Smooth muscle cell (in vitro differentiated cells): ENCODE data around the gene PTGIR. TPM values are rescaled to one million over a fixed set of nuclear protein-coding genes. Genes with fewer than 3 reads are reported as not detected.

ENCODE experiments used
- DNase-seq: peaks from one replicate; lab custom pipeline; 2025; ENCODE audit not compliant: unreplicated experiment; lab: John Stamatoyannopoulos, UW
- H2AFZ ChIP-seq: fragments of 200-600 bp; sonication (generic); 2 replicates; pipeline ENCODE4 v1.6.0; 2016; ENCODE audit warnings: antibody characterized with exemption, low read depth, mild to moderate bottlenecking
- H3F3A ChIP-seq: fragments of 200-600 bp; sonication (generic); 2 replicates; pipeline ENCODE4 v1.6.0; 2017; ENCODE audit warnings: antibody characterized with exemption, low read depth
- H3K27ac ChIP-seq: fragments of 200-600 bp; sonication (generic); 2 replicates; pipeline ENCODE4 v1.5.1; 2016; ENCODE audit warnings: low read depth, mild to moderate bottlenecking
- H3K27me3 ChIP-seq: fragments of 200-600 bp; sonication (generic); 2 replicates; pipeline ENCODE4 v1.6.1; 2016; ENCODE audit warnings: low read depth, mild to moderate bottlenecking
- H3K36me3 ChIP-seq: fragments of 200-600 bp; sonication (generic); 2 replicates; pipeline ENCODE4 v1.5.1; 2016; ENCODE audit warnings: low read depth
- H3K4me1 ChIP-seq: fragments of 200-600 bp; sonication (generic); 2 replicates; pipeline ENCODE4 v1.5.1; 2016; ENCODE audit warnings: low read depth
- H3K4me2 ChIP-seq: fragments of 200-600 bp; sonication (generic); 2 replicates; pipeline ENCODE4 v1.6.0; 2016; ENCODE audit warnings: mild to moderate bottlenecking
- H3K4me3 ChIP-seq: fragments of 200-600 bp; sonication (generic); 2 replicates; pipeline ENCODE4 v1.5.1; 2016; ENCODE audit warnings: mild to moderate bottlenecking
- H3K79me2 ChIP-seq: fragments of 200-600 bp; sonication (generic); 2 replicates; pipeline ENCODE4 v1.6.0; 2016; ENCODE audit warnings: low read depth, mild to moderate bottlenecking
- H3K9ac ChIP-seq: fragments of 200-600 bp; sonication (generic); 2 replicates; pipeline ENCODE4 v1.6.0; 2016; ENCODE audit warnings: low read depth
- H3K9me3 ChIP-seq: fragments of 200-600 bp; sonication (generic); replicated peaks from 2 replicates; pipeline ENCODE4 v1.5.1; 2016; ENCODE audit warnings: low read depth
- H4K20me1 ChIP-seq: fragments of 200-600 bp; sonication (generic); 2 replicates; pipeline ENCODE4 v1.6.0; 2016; ENCODE audit warnings: low read depth
- WGBS: methylation state at CpG from one replicate; pipeline ENCODE4 v1.1.7; 2016; ENCODE audit warnings: low lambda C conversion rate; 5-methylcytosine and 5-hydroxymethylcytosine counted together
- polyA plus RNA-seq: library from polyadenylated mRNA; unstranded; fragments of >200 nt; fragmentation: Nextera tagmentation; extraction: Ambion mirVana; gene quantifications from 2 replicates; pipeline ENCODE4 v1.2.1, GENCODE V29; 2016
- total RNA-seq: library from RNA; depleted of rRNA; stranded (reverse); fragments of >200 nt; gene quantifications from 2 replicates; pipeline ENCODE4 v1.2.3, GENCODE V29; 2014
- TF ChIP-seq, protein P1 (sequence below): fragments of 200-600 bp; sonication (generic); IDR thresholded peaks from 2 replicates; pipeline ENCODE4 v1.5.1; 2017; ENCODE audit warnings: borderline replicate concordance, mild to moderate bottlenecking, antibody characterized with exemption; ENCODE audit not compliant: insufficient read depth, poor library complexity, severe bottlenecking

PTGIR gene
- total and polyA plus RNA-seq, 2 experiments from 2014 or later, result 0.09 to 0.81 TPM

GRCh38 chr19:46661735-46662592 is 37.1 kb upstream of the PTGIR start:
- Histone ChIP-seq H3F3A (peaks cover 8% of the 10 kb centered on the region), H3K79me2 (peaks cover 2% of the 10 kb centered on the region), H3K4me1 (peaks cover 21% of the 10 kb centered on the region), H3K4me2 (peak overlapping the region; percentile 86), H4K20me1 (peaks cover 4% of the 10 kb centered on the region), H3K36me3 (no peaks in the 10 kb centered on the region), H3K27ac (peak overlapping the region; percentile 62), H3K9ac (peak overlapping the region; percentile 17), H3K4me3 (peak overlapping the region; percentile 47), H3K9me3 (no peaks in the 10 kb centered on the region), H3K27me3 (no peaks in the 10 kb centered on the region), H2AFZ (no peak overlapping the region)
- TF ChIP-seq, protein P1, sequence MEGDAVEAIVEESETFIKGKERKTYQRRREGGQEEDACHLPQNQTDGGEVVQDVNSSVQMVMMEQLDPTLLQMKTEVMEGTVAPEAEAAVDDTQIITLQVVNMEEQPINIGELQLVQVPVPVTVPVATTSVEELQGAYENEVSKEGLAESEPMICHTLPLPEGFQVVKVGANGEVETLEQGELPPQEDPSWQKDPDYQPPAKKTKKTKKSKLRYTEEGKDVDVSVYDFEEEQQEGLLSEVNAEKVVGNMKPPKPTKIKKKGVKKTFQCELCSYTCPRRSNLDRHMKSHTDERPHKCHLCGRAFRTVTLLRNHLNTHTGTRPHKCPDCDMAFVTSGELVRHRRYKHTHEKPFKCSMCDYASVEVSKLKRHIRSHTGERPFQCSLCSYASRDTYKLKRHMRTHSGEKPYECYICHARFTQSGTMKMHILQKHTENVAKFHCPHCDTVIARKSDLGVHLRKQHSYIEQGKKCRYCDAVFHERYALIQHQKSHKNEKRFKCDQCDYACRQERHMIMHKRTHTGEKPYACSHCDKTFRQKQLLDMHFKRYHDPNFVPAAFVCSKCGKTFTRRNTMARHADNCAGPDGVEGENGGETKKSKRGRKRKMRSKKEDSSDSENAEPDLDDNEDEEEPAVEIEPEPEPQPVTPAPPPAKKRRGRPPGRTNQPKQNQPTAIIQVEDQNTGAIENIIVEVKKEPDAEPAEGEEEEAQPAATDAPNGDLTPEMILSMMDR, result peak; percentile 82
- 13% methylated on average over 19 of the region's 19 CpGs for WGBS
- DNase-seq, result peak; percentile 42

DNA sequence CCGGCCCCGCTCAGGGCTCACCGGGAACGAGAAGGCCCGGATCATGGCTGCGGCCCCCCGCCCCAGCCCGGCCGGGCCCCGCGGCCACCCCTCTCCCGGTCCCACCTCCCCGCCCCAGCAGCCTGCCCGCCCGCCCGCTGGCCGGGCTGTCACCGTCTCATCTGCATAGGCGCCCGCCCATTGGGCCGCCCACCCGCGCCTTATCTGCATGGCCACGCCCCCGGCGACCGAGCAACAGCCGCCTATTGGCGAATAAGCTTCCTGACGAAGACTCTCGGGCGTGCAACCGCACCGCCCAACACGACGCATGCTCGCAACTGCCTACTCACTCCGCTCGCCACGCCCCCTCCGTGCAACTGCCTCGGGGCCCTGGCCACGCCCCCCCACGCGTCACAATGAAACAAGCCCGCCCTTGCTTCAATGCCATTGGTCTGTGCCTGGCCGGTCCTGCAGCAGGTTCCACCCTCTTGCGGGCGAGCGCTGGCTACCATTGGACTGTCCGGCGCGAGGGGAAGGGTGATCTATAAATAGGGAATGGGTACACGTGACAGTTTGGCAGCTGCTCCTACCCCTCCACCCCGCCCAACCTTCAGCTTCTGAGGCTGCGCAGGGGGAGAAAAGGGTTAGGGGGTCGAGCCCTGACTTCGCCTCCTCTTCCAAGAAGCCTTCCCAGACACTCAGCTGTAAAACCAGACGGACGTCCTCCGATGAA is 36.3 kb upstream of the PTGIR start, which contains the start of gene DACT3:
DACT3 (minus strand) TSS at position 163 of the 712 bp plus-strand sequence; CDS start at position 45, 118 bp downstream.
- DNase-seq, result peak; percentile 99
- peak within 1 kb of the TSS; percentile 62 for H3K27ac ChIP-seq
- no peaks in the 10 kb centered on the region for H3K27me3 ChIP-seq
- H3F3A ChIP-seq, result peaks cover 8% of the 10 kb centered on the region
- TF ChIP-seq, protein P1, result no peak
- H3K4me2 ChIP-seq, result peak within 1 kb of the TSS; percentile 94
- H4K20me1 ChIP-seq, result peaks cover 4% of the 10 kb centered on the region
- peak within 1 kb of the TSS; percentile 75 for H2AFZ ChIP-seq
- H3K4me3 ChIP-seq, result peak within 1 kb of the TSS; percentile 76
- H3K9ac ChIP-seq, result peak within 1 kb of the TSS; percentile 56
- H3K79me2 ChIP-seq, result peaks cover 10% of the 10 kb centered on the region
- peaks cover 21% of the 10 kb centered on the region for H3K4me1 ChIP-seq
- no peaks in the 10 kb centered on the region for H3K36me3 ChIP-seq
- 1% methylated on average over 54 of the region's 61 CpGs for WGBS
- H3K9me3 ChIP-seq, result no peaks in the 10 kb centered on the region

- DNase-seq, result no peak
- Histone ChIP-seq H3K9ac (peak overlapping the region; percentile 56), H3K4me3 (peak overlapping the region; percentile 76), H3K27ac (peak overlapping the region; percentile 29), H3K36me3 (no peaks in the 10 kb centered on the region), H3K4me2 (peak overlapping the region; percentile 94), H2AFZ (peak overlapping the region; percentile 75), H3K9me3 (no peaks in the 10 kb centered on the region), H3K4me1 (peaks cover 21% of the 10 kb centered on the region), H3K79me2 (peaks cover 12% of the 10 kb centered on the region), H3F3A (peaks cover 8% of the 10 kb centered on the region), H4K20me1 (peaks cover 4% of the 10 kb centered on the region), H3K27me3 (no peaks in the 10 kb centered on the region)
- WGBS, result 0% methylated on average over 19 of the region's 40 CpGs
- TF ChIP-seq, protein P1, result no peak
Measured at GRCh38 chr19:46660551-46661019, 35.7 kb upstream of the PTGIR start.
